Left renal cortex interstitium (tissue), 4 donors: ENCODE results near the gene PES1. TPM values are rescaled to one million over a fixed set of nuclear protein-coding genes. Genes with fewer than 3 reads are reported as not detected.

Experiments
- polyA plus RNA-seq, 4 donors: library from polyadenylated mRNA; unstranded; fragments of 120-200 nt; gene quantifications; one replicate each; pipeline ENCODE4 v1.2.1, GENCODE V29; 2013; ENCODE audit not compliant: insufficient read length in 4 of 4

Gene PES1
- polyA plus RNA-seq, 4 donors: 69.5 to 79.8 (median 72.9) TPM

Other genes starting within 250 kb of the PES1 start
- 100 to 1,000 TPM; 129 to 168 (median 150) TPM for gene SF3A1, start 235.0 kb downstream of the PES1 start, polyA plus RNA-seq
- 1 to 10 TPM; 5.4 to 9.2 (median 7.3) TPM for gene CCDC157, start 234.9 kb downstream of the PES1 start, polyA plus RNA-seq
- 10 to 100 TPM; 18.3 to 26.3 (median 24.7) TPM for gene RNF215, start 204.5 kb downstream of the PES1 start, polyA plus RNA-seq
- 1 to 10 TPM; 4.3 to 8.0 (median 6.3) TPM for gene SEC14L2, start 194.9 kb downstream of the PES1 start, polyA plus RNA-seq
- 10 to 100 TPM in 3 of 4 donors, 1 to 10 TPM in 1; 8.4 to 12.8 (median 12.2) TPM for gene MTFP1, start 166.1 kb downstream of the PES1 start, polyA plus RNA-seq
- under 1 TPM in 1 of 4 donors, not detected in 3; 0.08 TPM for gene SEC14L3, start 119.9 kb downstream of the PES1 start, polyA plus RNA-seq
- 1 to 10 TPM in 2 of 4 donors, under 1 TPM in 2; 0.59 to 1.4 (median 0.91) TPM for gene SEC14L4, start 86.2 kb downstream of the PES1 start, polyA plus RNA-seq
- gene SEC14L6, start 45.2 kb downstream of the PES1 start, polyA plus RNA-seq: 1 to 10 TPM; 5.5 to 8.9 (median 7.4) TPM
- 10 to 100 TPM; 24.9 to 41.0 (median 35.6) TPM for gene GAL3ST1, start 17.2 kb downstream of the PES1 start, polyA plus RNA-seq
- 10 to 100 TPM; 49.0 to 62.2 (median 56.9) TPM for gene TCN2, start 15.3 kb upstream of the PES1 start, polyA plus RNA-seq
- gene SLC35E4, start 43.9 kb upstream of the PES1 start, polyA plus RNA-seq: 1 to 10 TPM; 1.8 to 2.4 (median 2.0) TPM
- 10 to 100 TPM in 1 of 4 donors, 1 to 10 TPM in 3; 5.3 to 12.1 (median 8.1) TPM for gene DUSP18, start 76.0 kb upstream of the PES1 start, polyA plus RNA-seq
- 1 to 10 TPM; 4.7 to 7.3 (median 6.8) TPM for gene OSBP2, start 103.0 kb upstream of the PES1 start, polyA plus RNA-seq